Lower lobe of right lung (tissue), 2 donors: ENCODE measurements around the gene TLCD5. TPM values are rescaled to one million over a fixed set of nuclear protein-coding genes. Genes with fewer than 3 reads are reported as not detected.

Experiments used
- ATAC-seq, 2 donors: fragments of 200-7000 bp; cut with Tn5 transposase; one replicate each; pipeline ENCODE4 v1.9.1; 2020 to 2022; ENCODE audit warnings: mild to moderate bottlenecking in 2 of 2, moderate library complexity in 2 of 2
- DNase-seq: peaks from one replicate; pipeline ENCODE4 v3.0.0-alpha.2; 2020
- H3K27ac ChIP-seq: fragments of 200-600 bp; one replicate; pipeline ENCODE4 v1.8.0; 2022
- H3K27me3 ChIP-seq: fragments of 200-600 bp; one replicate; pipeline ENCODE4 v1.8.0; 2022; ENCODE audit warnings: low read depth
- H3K36me3 ChIP-seq: fragments of 200-600 bp; one replicate; pipeline ENCODE4 v1.8.0; 2022; ENCODE audit warnings: mild to moderate bottlenecking
- H3K4me1 ChIP-seq: fragments of 200-600 bp; one replicate; pipeline ENCODE4 v1.8.0; 2022
- H3K4me3 ChIP-seq: fragments of 200-600 bp; one replicate; pipeline ENCODE4 v1.8.0; 2022; ENCODE audit warnings: mild to moderate bottlenecking
- H3K9me3 ChIP-seq: fragments of 200-600 bp; one replicate; pipeline ENCODE4 v1.8.0; 2022
- intact Hi-C: fragments of 100-400 bp; cut with DNase I; formaldehyde crosslinking; loops from one replicate; pipeline ENCODE4 v1.11.0; 2022
- total RNA-seq: library from RNA; stranded (reverse); fragmentation: NEBNext Ultra II Directional; extraction: Animal tissue kit (Norgen Biotek cat#: 25700); gene quantifications from one replicate; pipeline ENCODE4 v1.2.1, GENCODE V29; 2021
- TF ChIP-seq, protein P1 (sequence below): fragments of 200-600 bp; IDR thresholded peaks from one replicate; pipeline ENCODE4 v1.8.0; 2022; ENCODE audit warnings: antibody characterized with exemption, mild to moderate bottlenecking
- donor health status: DM: no; HTN: yes; CAD: no; lungs with severe emphysema.

TLCD5 gene
- total RNA-seq, 1 donor from 2014 or later = 3.5 TPM

DNA sequence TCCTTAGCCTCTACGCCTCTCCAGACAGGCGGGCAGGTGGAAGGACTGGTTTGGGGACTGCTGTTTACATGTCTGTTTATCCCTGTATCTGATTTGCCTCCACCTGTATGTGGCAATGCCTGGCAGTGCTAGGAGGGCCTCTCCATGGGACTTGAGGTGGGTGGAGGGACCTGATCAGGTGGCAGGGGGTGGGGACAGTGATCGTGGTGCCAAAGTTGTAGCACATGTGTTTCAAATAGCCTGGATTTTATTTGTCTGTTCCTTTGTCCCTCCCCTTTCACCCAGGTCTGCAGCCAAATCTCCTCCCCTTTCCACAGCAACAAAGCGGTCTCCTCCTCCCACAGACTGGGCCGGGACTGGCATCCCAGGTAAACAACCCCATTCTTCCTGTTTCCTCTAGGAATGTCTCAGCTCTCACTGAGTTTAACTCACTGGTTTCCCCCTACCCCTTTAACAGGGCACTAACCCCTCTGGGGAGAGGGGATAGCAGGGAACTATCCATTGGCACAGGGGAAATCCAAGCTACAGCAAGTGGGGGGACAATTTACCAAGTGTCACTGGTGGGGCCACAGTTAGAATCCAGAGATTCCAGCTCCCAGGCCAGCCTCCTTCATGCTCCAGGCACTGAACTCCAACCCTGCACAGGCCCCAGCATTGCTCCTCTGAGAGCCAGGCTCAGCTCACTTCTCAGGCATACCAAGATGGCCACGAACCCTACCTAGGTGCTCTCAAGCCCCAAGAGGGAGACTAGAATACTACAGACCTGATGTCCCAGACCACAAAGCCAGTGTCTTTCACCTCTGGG is 22.9 kb upstream of the TLCD5 start:
- DNase-seq = peak; percentile 91
- intact Hi-C loops = loop anchor here (10.0 kb wide), 1 partner anchor 57 kb away; the partner anchor contains the start of gene POU2F3
- Histone ChIP-seq H3K4me1 (peaks cover 21% of the 10 kb centered on the region), H3K9me3 (no peaks in the 10 kb centered on the region), H3K27ac (peak overlapping the region; percentile 46), H3K36me3 (no peaks in the 10 kb centered on the region), H3K4me3 (peak overlapping the region; percentile 14), H3K27me3 (peaks cover 4% of the 10 kb centered on the region)
- ATAC-seq = peak; percentile 92
- TF ChIP-seq, protein P1, sequence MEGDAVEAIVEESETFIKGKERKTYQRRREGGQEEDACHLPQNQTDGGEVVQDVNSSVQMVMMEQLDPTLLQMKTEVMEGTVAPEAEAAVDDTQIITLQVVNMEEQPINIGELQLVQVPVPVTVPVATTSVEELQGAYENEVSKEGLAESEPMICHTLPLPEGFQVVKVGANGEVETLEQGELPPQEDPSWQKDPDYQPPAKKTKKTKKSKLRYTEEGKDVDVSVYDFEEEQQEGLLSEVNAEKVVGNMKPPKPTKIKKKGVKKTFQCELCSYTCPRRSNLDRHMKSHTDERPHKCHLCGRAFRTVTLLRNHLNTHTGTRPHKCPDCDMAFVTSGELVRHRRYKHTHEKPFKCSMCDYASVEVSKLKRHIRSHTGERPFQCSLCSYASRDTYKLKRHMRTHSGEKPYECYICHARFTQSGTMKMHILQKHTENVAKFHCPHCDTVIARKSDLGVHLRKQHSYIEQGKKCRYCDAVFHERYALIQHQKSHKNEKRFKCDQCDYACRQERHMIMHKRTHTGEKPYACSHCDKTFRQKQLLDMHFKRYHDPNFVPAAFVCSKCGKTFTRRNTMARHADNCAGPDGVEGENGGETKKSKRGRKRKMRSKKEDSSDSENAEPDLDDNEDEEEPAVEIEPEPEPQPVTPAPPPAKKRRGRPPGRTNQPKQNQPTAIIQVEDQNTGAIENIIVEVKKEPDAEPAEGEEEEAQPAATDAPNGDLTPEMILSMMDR = no peak

DNA sequence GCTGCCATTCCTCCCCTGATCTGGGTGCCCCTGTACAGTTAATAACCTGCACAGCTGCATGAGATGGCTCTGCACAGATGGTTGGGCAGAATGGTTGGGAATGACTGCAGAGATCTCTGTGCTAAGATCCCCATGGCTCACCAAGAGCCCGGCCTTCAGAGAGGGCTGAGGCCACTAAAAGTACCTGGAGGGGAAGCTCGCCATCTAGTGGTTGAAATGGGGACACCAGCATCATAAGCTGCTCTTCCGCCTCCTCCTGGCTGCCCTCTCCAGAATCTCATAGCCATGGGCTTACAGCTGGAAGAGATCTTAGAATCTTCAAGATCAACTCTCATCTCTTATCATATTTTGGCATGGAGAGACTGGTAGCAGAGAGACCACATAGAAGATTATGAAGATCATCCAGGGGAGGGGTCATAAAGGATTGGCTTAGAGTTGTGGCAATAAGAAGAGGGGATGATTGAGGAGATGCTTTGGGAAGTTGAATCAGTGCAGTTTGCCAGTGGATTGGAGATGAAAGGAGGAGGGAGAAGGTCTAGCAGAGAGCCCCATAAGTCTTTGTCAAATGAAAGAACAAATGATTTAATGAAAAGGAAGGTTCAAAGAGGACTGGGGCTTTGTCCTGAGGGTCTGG is 22.0 kb upstream of the TLCD5 start:
- Histone ChIP-seq H3K27me3 (peaks cover 6% of the 10 kb centered on the region), H3K27ac (peak overlapping the region; percentile 46), H3K9me3 (no peaks in the 10 kb centered on the region), H3K36me3 (no peaks in the 10 kb centered on the region), H3K4me1 (peaks cover 21% of the 10 kb centered on the region), H3K4me3 (no peak overlapping the region)
- ATAC-seq = peak; percentile 64 to 70
- intact Hi-C loops = loop anchor here (10.0 kb wide), 1 partner anchor 58 kb away; the partner anchor contains the start of gene POU2F3
- no peak for DNase-seq
- TF ChIP-seq, protein P1 = peak; percentile 90

DNA sequence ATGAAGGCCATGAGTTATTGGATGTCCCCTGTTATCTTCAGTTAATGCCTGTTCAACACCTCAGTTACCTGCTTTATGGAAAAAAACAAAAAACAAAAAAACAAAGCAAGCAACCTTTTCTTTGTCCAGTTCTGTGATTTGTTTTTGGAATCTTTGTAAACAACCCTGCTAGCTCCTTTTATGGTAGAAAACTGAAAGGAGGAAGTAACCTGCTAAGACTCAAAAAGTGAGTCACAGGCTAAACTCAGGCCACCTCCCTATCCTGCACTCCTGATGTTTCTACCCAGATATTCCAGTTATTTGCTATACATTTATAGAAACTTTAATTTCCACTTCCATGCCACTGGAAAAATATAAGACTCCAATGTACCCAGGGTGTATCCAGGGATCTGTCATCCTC is 20.6 kb upstream of the TLCD5 start:
- H3K9me3 ChIP-seq = no peaks in the 10 kb centered on the region
- peaks cover 21% of the 10 kb centered on the region for H3K4me1 ChIP-seq
- intact Hi-C loops = loop anchor here (10.0 kb wide), 1 partner anchor 60 kb away; the partner anchor contains the start of gene POU2F3
- no peak overlapping the region for H3K4me3 ChIP-seq
- no peak overlapping the region for H3K27ac ChIP-seq
- TF ChIP-seq, protein P1 = no peak
- H3K27me3 ChIP-seq = peaks cover 5% of the 10 kb centered on the region
- H3K36me3 ChIP-seq = no peaks in the 10 kb centered on the region
- ATAC-seq (no peak), DNase-seq (no peak)

DNA sequence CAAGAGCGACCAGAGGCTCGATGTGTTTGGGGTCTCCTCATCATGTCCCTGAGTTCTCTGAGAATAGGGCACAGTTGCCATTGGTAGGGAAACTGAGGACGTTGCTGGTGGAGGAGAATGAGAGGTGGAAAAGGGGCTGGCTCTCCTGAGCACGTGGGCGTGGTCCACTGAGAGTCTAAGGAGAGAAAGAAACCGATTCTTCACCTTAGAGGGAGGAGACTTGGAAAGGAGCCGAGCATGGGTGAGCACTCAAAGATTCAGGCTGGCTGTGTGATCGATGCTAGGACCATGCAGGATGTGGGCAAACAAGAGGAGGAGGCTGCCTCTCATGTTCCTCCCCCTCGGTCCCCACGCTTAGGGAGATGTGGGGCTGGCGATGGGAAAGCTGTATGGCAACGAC is 19.8 kb upstream of the TLCD5 start:
- H3K36me3 ChIP-seq = no peaks in the 10 kb centered on the region
- TF ChIP-seq, protein P1 = no peak
- H3K9me3 ChIP-seq = no peaks in the 10 kb centered on the region
- no peak overlapping the region for H3K4me3 ChIP-seq
- H3K27me3 ChIP-seq = peaks cover 5% of the 10 kb centered on the region
- ATAC-seq (no peak), DNase-seq (no peak)
- intact Hi-C loops = loop anchor here (10.0 kb wide), 1 partner anchor 60 kb away; the partner anchor contains the start of gene POU2F3
- no peak overlapping the region for H3K27ac ChIP-seq
- H3K4me1 ChIP-seq = peaks cover 20% of the 10 kb centered on the region

DNA sequence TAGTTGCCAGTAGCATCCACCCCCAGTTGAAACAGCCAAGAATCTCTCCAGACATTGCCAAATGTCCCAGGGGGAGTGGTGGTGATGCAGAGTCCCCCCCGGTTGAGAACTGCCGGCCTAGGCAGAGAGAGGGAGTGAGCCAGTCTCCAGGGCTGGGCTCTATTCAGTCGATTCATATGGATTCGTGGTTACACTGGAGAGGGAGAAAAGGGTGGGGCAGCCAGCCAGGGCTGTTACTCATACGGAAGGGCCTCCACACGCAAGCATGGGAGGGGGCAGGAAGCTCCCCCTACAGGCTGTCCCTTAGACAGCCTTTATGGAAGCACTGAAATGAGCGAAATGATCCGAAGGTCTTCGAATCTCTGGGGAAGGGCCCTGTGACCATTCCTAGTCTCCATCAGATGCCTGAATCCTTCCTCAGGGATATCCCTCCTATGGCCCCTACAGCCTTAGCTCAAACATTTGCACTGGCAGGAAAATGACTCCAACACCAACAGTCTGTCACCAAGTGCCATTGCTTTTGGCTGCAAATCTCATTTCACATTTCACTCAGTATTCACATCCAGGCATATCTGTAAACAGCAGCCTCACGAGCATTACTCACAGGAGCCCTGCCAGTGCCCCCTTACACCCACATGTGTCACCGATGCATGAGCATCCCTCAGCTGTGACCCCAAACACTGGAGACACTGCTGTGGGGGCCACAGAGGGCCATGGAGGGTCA is 18.4 kb upstream of the TLCD5 start:
- TF ChIP-seq, protein P1 = no peak
- no peak overlapping the region for H3K4me3 ChIP-seq
- ATAC-seq (no peak), DNase-seq (no peak)
- no peak overlapping the region for H3K27ac ChIP-seq
- intact Hi-C loops = loop anchor here (10.0 kb wide), 1 partner anchor 62 kb away; the partner anchor contains the start of gene POU2F3
- peaks cover 5% of the 10 kb centered on the region for H3K27me3 ChIP-seq
- no peaks in the 10 kb centered on the region for H3K36me3 ChIP-seq
- H3K4me1 ChIP-seq = peaks cover 10% of the 10 kb centered on the region
- no peaks in the 10 kb centered on the region for H3K9me3 ChIP-seq
